ENCODE measurements around the gene WWOX.

- no peak for TF ChIP-seq PHF8 (CRISPR knock-in tag; IDR thresholded peaks at IDR 0.05)
- no peak for TF ChIP-seq POLR2A (IDR thresholded peaks at IDR 0.05; ENCODE audit: insufficient read depth in 1 of 2, low read depth in 2 of 2, low read length in 2 of 2)
- no peak for TF ChIP-seq REXO4 (CRISPR knock-in tag; IDR thresholded peaks at IDR 0.05; ENCODE audit: borderline replicate concordance)
- no peak for TF ChIP-seq RORA (CRISPR knock-in tag; IDR thresholded peaks at IDR 0.05)
- no peak for TF ChIP-seq PAXIP1 (CRISPR knock-in tag; conservative IDR thresholded peaks at IDR 0.05)
- TF ChIP-seq CTCF (CRISPR knock-in tag; IDR thresholded peaks at IDR 0.05) = no peak
- TF ChIP-seq PRDM10 (CRISPR knock-in tag; IDR thresholded peaks at IDR 0.05; ENCODE audit: low read depth) = no peak
- TF ChIP-seq ZBTB26 (CRISPR knock-in tag; IDR thresholded peaks at IDR 0.05; ENCODE audit: borderline replicate concordance) = no peak
- TF ChIP-seq PATZ1 (CRISPR knock-in tag; IDR thresholded peaks at IDR 0.05) = no peak
- no peak for TF ChIP-seq ARID5B (CRISPR knock-in tag; IDR thresholded peaks at IDR 0.05)
- no peak for TF ChIP-seq TCF7 (IDR thresholded peaks at IDR 0.05; ENCODE audit: low read depth)
These were observed 1089.3 kb downstream of the WWOX start for GRCh38 chr16:79188739-79189122.
